ENCODE data around the gene TMEM106C. TPM values are rescaled to one million over a fixed set of nuclear protein-coding genes. Genes with fewer than 3 reads are reported as not detected.

Gene TMEM106C
- total and polyA plus RNA-seq, 2 of the 13 experiments (the other 11 are each of a cell fraction or from before 2014, with no cell fraction given), result 132 to 192 TPM

- TF ChIP-seq PHF8 (CRISPR knock-in tag; IDR thresholded peaks at IDR 0.05) (0 out of 2 replicates have a peak, but pooled peaks have one; percentile 40), GATA4 (IDR thresholded peaks at IDR 0.05; ENCODE audit: borderline replicate concordance, low read depth) (no peak), HIVEP1 (CRISPR knock-in tag; IDR thresholded peaks at IDR 0.05) (no peak), PCBP1 (IDR thresholded peaks at IDR 0.05; ENCODE audit: borderline replicate concordance, low read depth, low read length) (no peak), ZNF251 (CRISPR knock-in tag; IDR thresholded peaks at IDR 0.05) (no peak), HOXA3 (CRISPR knock-in tag; IDR thresholded peaks at IDR 0.05) (0 out of 2 replicates have a peak, but pooled peaks have one; percentile 45), SRF (IDR thresholded peaks at IDR 0.05; ENCODE audit: low read depth, low read length) (no peak), HMG20B (CRISPR knock-in tag; conservative IDR thresholded peaks at IDR 0.05) (no peak), ZNF138 (CRISPR knock-in tag; IDR thresholded peaks at IDR 0.05; ENCODE audit: low read depth) (no peak), GLMP (CRISPR knock-in tag; IDR thresholded peaks at IDR 0.05; ENCODE audit: borderline replicate concordance) (no peak), ZNF766 (CRISPR knock-in tag; IDR thresholded peaks at IDR 0.05; ENCODE audit: borderline replicate concordance) (peak; percentile 26; the same call in 1 of the 2 replicates), ZNF281 (CRISPR knock-in tag; IDR thresholded peaks at IDR 0.05; ENCODE audit: borderline replicate concordance) (0 out of 2 replicates have a peak, but pooled peaks have one; percentile 19), CSRNP1 (CRISPR knock-in tag; IDR thresholded peaks at IDR 0.05) (no peak), MAFF (IDR thresholded peaks at IDR 0.05; ENCODE audit: low read depth, low read length) (no peak), TFDP1 (CRISPR knock-in tag; IDR thresholded peaks at IDR 0.05; ENCODE audit: borderline replicate concordance) (no peak), ZNF326 (CRISPR knock-in tag; IDR thresholded peaks at IDR 0.05; ENCODE audit: borderline replicate concordance) (no peak), NFE2L2 (IDR thresholded peaks at IDR 0.05; ENCODE audit: low read length) (no peak), ZNF263 (CRISPR knock-in tag; IDR thresholded peaks at IDR 0.05) (no peak)
Observed at GRCh38 chr12:47949441-47950341, 13.7 kb upstream of the TMEM106C start (continued).

Data from HepG2 (cell line).